Neural cell (in vitro differentiated cells): ENCODE measurements around the gene UBAP1L.
"Not testable (repeated sequence)": the region's sequence is repeated elsewhere in the genome, so short reads cannot be mapped to it uniquely, and the experiment has no call there.

Source experiments
- CTCF ChIP-seq: fragments of 450-650 bp; IDR thresholded peaks from 2 replicates; pipeline ENCODE4 v1.5.1; 2014; ENCODE audit warnings: antibody characterized with exemption, mild to moderate bottlenecking, moderate library complexity; ENCODE audit not compliant: poor library complexity, severe bottlenecking
- EZH2 ChIP-seq: fragments of 200-600, 300-800 bp; shearing (Covaris generic), sonication (generic); IDR thresholded peaks from 2 replicates; pipeline ENCODE4 v1.6.1; 2014; ENCODE audit warnings: antibody characterized with exemption, low read length, borderline replicate concordance, mild to moderate bottlenecking; ENCODE audit not compliant: insufficient read depth, poor library complexity, severe bottlenecking
- POLR2AphosphoS5 ChIP-seq: IDR thresholded peaks from 2 replicates; pipeline ENCODE4 v1.6.1; 2012
- SMC3 ChIP-seq: fragments of 450-650 bp; conservative IDR thresholded peaks from 2 replicates; pipeline ENCODE4 v1.6.1; 2014; ENCODE audit warnings: antibody characterized with exemption, mild to moderate bottlenecking, moderate library complexity; ENCODE audit not compliant: poor library complexity
- TAF1 ChIP-seq: IDR thresholded peaks from 2 replicates; pipeline ENCODE4 v1.6.1; 2012; ENCODE audit warnings: low read depth

DNA sequence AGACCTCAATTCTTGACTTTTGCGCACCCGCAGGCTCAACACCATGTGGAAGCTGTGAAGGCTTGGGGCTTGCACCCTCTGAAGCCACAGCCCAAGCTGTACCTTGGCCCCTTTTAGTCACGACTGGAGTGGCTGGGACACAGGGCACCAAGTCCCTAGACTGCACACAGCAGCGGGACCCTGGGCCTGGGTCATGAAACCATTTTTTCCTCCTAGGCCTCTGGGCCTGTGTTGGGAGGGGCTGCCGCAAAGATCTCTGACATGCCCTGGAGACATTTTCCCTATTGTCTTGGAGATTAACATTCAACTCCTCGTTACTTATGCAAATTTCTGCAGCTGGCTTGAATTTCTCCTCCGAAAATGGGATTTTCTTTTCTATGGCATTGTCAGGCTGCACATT, 22.1 kb upstream of the UBAP1L start:
- TF ChIP-seq CTCF, POLR2AphosphoS5, EZH2, TAF1, SMC3: not testable (repeated sequence)
